Measurements from ENCODE around the gene NPPA.

The NPPA gene

DNA sequence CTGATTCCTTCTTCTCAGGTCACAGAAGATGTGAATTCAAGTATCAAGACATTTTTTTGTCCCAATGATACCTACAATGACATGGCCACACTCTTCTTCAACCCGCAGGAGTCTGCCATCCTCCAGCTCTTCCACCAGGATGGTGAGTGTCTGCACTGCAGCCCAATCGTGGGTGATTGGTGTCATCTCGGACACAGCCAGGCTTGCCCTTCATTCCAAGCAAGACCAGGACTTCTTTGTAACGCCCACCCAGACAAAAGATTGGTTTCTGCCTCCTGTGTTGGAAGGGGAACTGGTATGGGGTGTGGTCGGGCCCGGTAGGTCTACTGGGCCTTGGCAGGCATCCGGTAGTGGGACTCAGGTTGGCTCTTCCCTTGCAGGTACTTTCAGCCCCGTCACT lies 14.1 kb downstream of the NPPA start:
- H3K27ac ChIP-seq, result no peak overlapping the region
- TF ChIP-seq, protein P1, sequence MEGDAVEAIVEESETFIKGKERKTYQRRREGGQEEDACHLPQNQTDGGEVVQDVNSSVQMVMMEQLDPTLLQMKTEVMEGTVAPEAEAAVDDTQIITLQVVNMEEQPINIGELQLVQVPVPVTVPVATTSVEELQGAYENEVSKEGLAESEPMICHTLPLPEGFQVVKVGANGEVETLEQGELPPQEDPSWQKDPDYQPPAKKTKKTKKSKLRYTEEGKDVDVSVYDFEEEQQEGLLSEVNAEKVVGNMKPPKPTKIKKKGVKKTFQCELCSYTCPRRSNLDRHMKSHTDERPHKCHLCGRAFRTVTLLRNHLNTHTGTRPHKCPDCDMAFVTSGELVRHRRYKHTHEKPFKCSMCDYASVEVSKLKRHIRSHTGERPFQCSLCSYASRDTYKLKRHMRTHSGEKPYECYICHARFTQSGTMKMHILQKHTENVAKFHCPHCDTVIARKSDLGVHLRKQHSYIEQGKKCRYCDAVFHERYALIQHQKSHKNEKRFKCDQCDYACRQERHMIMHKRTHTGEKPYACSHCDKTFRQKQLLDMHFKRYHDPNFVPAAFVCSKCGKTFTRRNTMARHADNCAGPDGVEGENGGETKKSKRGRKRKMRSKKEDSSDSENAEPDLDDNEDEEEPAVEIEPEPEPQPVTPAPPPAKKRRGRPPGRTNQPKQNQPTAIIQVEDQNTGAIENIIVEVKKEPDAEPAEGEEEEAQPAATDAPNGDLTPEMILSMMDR (IDR thresholded peaks at IDR 0.05), result no peak
- TF ChIP-seq ZFX (IDR thresholded peaks at IDR 0.05; ENCODE audit: borderline replicate concordance), result no peak

DNA sequence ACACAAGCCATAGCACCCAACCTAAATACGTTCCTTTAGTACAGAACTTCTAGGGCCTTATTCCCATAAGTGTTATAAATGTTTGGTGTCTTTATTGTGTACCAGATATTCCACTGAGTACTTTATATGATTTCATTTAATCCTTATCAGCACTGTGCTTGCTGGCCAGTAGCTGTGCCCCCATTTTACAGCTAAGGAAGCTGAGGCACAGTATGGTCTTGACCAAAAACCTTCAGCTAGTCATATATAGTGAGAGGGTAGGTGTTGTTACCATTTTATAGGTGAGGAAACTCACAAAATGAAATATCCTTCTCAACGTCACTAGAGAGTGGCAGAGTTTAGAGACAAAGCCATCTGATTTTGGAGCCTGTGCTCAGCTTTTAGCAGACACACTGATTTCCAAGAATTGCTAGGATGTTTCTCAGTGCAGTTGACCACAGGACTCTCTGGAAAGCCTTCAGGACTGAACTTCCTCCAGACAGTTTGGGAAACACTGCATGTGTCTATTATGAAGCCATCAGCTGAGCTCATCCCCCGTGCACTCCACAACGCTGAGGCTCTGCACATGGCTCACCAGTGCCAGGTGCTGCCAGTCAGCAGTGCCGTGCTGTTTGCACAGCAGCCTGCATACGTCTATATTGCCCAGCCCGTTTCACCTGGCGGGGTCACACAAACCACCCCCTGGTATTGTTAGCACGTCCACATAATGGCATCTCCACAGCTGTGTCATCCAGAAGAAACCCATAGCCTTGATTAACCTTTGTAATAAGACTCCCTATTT lies 15.4 kb downstream of the NPPA start:
- TF ChIP-seq ZFX (IDR thresholded peaks at IDR 0.05; ENCODE audit: borderline replicate concordance), result no peak
- TF ChIP-seq, protein P1 (IDR thresholded peaks at IDR 0.05), result no peak
- no peak overlapping the region for H3K27ac ChIP-seq

DNA sequence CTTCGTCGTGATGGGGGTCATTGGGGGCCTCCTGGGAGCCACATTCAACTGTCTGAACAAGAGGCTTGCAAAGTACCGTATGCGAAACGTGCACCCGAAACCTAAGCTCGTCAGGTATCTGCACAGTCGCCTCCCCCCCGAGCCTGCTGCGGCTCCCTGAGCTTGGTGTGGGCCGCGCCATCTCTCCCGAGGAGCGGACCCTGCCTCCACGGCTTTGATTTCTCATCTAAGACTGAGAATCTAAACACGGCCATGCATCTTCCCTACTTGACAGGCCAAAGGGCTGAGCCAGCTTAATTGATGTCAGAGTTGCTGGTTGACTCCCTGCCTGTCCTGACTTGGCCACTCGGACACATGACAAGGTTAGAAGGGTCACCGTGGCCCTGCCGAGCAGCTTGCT lies 19.1 kb downstream of the NPPA start:
- no peak overlapping the region for H3K27ac ChIP-seq
- TF ChIP-seq, protein P1 (IDR thresholded peaks at IDR 0.05), result no peak
- no peak for TF ChIP-seq ZFX (IDR thresholded peaks at IDR 0.05; ENCODE audit: borderline replicate concordance)

DNA sequence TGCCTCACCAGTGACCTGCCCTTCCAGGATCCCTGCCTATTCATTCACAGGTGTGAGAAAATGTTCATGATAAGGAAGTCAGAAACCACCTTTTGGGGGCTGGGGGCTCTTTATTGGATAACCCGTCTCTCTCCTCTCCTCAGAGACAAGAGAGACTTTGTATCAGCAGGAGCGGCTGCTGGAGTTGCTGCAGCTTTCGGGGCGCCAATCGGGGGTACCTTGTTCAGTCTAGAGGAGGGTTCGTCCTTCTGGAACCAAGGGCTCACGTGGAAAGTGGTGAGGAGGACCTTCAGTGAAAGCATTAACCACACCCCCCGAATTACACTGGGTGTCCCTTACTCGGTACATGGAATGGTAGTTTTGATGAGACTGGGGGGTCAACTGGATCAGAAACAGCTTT lies 20.6 kb downstream of the NPPA start:
- H3K27ac ChIP-seq, result no peak overlapping the region
- TF ChIP-seq ZFX (IDR thresholded peaks at IDR 0.05; ENCODE audit: borderline replicate concordance), result no peak
- TF ChIP-seq, protein P1 (IDR thresholded peaks at IDR 0.05), result no peak

DNA sequence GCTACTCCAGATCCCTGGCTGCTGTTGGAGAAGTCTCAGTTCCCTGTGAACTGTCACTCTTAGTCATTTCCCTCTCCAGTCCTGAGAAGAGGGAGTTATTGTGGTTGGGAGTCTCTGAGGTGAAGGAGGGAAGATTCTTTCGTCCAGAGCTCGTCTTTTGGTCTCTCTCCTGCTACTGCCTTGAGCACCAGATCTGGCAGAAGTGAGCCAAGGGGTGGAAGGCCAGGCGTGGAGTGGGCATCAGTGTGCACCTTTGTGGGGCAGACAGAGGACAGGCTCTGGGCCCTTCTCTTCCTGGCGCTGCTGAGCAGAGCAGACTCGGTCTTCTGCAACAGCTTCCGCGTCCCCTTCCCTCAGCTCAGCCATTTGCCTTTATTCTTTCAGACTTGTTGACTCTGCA lies 22.5 kb downstream of the NPPA start:
- TF ChIP-seq, protein P1 (IDR thresholded peaks at IDR 0.05), result no peak
- no peak for TF ChIP-seq ZFX (IDR thresholded peaks at IDR 0.05; ENCODE audit: borderline replicate concordance)

DNA sequence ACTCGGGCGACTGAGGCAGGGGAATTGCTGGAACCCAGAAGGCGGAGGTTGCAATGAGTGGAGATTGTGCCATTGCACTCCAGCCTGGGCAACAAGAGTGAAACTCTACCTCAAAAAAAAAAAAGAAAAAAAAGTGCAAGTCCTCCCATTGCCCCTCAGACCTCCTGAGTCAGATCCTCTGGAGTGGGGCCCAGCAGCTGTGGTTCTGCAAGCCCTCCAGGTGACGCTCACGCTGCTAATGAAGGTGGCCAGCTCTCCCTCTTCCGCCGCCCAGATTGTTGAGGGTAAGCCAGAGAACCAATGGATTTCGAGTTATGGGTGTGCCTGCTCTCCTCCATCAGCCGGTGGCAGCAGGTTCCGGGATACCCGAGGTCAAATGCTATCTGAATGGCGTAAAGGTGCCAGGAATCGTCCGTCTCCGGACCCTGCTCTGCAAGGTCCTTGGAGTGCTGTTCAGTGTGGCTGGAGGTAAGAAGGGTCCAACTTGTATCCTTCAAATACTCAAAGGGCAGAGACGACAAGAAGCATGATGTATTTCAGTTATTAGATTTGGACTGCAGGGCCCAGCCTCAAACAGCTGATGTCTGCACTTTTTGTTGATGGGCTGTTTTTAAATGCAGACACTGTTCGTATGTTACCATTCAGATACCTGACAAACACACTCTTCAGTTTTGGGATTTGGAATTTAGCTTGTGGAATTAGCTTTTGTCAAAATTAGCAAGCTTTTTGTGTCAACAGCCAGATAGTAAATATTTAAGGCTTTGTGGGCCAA lies 24.0 kb downstream of the NPPA start:
- TF ChIP-seq, protein P1 (IDR thresholded peaks at IDR 0.05), result no peak
- no peak for TF ChIP-seq ZFX (IDR thresholded peaks at IDR 0.05; ENCODE audit: borderline replicate concordance)

More for the DNA sequence above, 22.5 kb downstream of the NPPA start:
- no peak overlapping the region for H3K27ac ChIP-seq

DNA sequence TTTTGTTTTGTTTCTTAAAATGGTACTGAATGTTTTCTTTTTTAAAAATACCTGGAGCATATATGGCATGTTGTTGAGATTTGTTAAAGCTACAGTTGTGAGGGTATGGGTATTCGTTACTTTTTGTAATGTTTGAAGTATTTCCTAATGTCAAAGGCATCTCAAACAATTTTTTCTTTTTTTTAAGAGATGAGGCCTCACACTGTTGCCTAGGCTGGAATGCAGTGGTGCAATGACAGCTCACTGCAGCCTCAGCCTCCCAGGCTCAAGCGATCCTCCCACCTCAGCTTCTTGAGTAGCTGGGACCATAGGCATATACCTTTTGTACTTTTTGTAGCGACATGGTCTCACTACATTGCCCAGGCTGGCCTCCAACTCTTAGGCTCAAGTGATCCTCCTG lies 25.5 kb downstream of the NPPA start:
- no peak overlapping the region for H3K27ac ChIP-seq
- TF ChIP-seq, protein P1 (IDR thresholded peaks at IDR 0.05), result no peak
- no peak for TF ChIP-seq ZFX (IDR thresholded peaks at IDR 0.05; ENCODE audit: borderline replicate concordance)

More for the DNA sequence above, 24.0 kb downstream of the NPPA start:
- H3K27ac ChIP-seq, result no peak overlapping the region

All from 22Rv1 (cell line).